GM04504 (cell line): ENCODE results near the gene TMEM108.

Source experiments
- DNase-seq: peaks from one replicate; pipeline ENCODE4 v3.0.0-alpha.2; 2012; ENCODE audit warnings: low read depth

Gene TMEM108

DNA sequence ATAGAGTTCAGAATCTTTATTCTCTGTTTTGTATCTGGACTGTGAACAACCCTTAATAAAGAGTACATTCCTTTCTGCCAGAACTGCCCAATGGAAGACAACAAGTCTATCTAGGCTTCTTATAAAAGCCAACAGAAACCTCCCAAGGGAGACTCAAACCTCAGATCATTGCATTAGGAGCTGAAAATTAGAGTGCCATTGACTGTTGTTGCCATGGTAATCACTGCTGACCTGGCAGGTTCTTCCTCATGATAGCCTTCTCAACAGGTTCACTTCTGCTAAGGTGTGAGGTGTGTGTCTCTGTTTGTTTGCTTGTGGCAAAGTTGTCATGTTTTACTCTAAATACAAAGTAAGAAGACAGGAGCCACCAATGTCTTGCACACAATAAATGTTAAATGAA, 79.2 kb downstream of the TMEM108 start:
- no peak for DNase-seq

DNA sequence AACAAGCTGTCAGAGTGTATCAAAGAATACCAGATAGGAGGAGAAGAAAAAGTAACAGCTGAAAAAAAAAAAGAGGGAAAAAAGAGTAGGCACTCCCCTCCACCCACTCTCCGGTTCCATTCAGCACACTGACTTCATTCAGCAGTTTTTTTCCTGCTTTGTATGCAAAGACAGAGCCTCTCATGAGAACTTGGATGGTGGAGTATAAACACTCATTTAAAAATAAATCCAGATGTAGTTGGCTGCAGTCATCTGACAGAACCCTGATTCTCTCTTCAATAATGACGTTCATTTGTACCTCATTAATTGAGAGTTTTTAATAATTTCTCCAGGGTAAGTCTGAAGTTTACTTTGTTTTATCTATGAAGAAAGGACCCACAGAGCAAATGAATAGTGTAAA, 81.0 kb downstream of the TMEM108 start:
- DNase-seq = no peak

DNA sequence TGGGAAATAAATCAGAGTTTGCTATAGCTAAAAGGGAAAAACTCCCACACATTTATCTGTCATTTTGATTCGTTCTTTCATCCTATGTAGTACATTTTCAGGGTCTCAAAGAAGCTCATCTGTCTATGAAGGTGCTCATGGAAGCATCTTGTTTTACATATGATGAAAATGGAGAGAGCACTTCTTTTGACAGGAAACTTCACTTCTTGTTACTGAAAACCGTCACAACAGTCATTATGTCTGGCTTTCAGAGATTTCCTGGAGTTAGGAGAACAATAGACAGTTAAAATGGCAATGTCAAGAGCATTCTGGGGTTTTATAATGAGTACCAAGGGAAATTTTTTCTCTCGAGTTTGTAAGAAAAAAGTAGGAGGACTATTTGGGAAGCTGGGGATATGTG, 83.3 kb downstream of the TMEM108 start:
- no peak for DNase-seq

DNA sequence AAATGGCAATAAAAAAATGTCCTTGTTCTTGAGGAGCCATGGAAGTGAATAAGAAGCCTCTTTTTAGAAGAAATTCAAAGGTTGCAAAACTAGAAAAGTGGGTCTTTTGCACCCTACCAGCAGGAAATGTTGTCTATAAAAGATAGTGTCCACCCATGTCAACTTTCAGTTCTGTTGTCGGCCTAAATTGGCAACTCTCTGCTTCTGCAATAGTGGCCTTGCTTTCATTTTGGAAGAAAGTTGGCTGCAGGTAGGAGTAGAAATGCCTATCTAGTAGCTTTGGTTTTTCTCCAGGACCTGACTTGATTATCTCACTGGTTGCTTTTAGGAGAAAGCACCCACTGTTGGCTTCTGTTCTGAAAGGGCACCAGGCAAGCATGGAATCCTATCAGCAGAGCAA, 85.4 kb downstream of the TMEM108 start:
- DNase-seq = no peak

DNA sequence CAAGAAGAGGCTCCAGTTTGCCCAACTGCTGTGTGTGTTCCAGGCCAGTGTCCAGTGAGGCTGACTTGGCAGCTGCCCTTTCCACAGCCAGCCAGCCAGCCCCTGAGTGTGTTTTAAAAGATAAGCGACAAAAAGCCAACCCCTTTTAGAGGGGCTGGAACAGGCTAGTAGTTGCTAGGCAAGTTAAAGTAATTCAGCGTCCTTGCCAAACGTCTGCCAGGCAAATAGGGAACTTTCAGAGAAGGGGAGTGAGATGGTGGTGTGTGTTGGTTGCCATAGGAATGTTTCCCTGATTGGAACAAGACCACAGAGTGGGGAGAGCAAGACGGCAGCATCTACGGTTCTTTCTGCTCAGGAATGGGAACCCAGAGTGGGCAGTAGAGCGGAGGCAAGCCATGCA, 86.3 kb downstream of the TMEM108 start:
- DNase-seq = no peak

DNA sequence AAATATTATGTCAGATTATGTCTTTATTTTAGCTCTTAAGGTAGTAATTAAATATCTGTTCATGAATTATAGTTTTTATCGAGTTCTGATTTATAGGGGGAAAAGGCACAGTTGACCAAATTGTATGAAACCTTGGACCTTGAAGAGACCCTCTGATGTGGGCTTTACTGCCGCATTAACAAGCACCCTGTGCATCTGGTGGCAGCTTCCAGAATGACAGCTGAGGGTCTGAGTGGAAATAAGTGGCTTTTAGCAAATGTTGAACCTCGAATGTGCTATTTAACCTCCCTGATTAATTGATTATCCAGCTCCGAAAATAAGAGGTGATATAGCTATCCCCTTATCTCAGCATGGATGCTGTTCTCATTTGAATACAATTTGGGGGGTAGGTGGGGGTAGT, 87.0 kb downstream of the TMEM108 start:
- DNase-seq = no peak

DNA sequence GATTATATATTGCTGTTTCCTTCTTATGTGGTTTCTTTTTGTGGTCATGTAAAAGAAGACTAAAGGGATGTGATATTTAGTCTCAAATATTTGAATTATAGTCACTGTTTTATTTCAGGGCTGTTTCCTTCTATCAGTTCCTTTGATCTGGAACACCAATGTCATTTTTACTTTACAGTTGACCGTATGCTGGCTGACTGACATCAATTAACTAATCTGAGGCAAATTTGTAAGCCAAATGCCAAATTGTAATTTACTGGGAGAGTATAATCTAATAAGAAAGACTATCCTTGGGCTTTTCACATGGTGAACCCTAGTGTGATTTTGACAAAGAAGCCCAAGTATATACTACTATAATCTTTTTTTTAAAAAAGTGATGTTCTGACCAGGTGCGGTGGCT, 87.6 kb downstream of the TMEM108 start:
- no peak for DNase-seq

DNA sequence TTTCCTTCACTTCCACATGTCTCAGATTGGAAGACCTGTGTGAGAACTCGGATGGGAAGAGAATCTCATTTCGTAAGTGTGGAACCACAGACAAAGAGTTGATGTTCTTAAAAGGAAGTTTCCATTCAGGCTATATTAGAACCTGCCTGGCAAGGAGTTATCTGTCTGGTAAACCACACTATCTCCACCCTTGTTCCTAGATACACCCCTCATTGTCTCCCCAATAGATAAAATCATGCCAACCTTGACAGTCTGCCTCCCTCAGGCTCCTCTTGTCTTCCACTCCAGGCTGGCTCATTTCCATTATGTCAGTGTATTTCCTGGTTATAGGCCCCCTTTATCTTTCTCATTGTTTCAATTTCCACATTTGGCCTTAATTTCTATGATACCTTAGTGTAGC, 89.2 kb downstream of the TMEM108 start:
- no peak for DNase-seq

DNA sequence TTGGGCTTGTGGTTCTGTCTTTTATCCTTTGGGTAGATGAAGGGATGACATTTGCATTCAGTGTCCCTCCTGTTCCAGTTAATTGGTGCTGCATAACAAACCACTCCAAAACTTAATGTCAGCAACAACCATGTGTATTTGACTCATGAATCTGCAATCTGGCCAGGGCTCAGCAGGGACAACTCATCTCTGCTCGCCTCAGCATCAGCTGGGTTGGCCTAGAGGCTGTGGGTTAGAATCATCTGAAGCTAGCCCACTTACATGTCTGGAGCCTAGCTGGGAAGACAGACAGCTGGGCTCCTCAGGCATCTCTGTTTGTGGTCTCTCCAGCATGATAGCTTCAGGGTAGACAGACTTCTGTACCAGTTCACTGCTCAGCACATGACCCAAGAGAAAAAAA, 92.0 kb downstream of the TMEM108 start:
- DNase-seq = no peak

DNA sequence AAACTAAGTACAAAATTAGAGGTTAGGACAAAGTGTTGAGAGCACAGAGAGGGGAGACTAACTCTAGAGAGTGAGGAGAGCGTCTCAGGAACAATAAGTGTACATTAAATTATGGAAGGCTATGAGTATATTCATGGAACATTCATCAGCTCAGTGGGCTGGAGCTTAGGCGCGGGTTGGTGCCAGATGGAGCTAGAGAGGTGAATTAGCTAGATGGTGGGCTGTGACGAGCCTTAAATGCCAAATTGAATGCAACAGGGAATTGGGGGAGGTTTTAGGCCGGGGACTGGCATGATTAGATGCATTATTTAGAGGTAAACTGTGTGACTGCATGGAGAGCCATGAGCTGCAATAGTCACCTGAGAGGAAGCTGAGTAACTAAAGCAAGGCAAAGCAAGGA, 97.1 kb downstream of the TMEM108 start:
- no peak for DNase-seq

DNA sequence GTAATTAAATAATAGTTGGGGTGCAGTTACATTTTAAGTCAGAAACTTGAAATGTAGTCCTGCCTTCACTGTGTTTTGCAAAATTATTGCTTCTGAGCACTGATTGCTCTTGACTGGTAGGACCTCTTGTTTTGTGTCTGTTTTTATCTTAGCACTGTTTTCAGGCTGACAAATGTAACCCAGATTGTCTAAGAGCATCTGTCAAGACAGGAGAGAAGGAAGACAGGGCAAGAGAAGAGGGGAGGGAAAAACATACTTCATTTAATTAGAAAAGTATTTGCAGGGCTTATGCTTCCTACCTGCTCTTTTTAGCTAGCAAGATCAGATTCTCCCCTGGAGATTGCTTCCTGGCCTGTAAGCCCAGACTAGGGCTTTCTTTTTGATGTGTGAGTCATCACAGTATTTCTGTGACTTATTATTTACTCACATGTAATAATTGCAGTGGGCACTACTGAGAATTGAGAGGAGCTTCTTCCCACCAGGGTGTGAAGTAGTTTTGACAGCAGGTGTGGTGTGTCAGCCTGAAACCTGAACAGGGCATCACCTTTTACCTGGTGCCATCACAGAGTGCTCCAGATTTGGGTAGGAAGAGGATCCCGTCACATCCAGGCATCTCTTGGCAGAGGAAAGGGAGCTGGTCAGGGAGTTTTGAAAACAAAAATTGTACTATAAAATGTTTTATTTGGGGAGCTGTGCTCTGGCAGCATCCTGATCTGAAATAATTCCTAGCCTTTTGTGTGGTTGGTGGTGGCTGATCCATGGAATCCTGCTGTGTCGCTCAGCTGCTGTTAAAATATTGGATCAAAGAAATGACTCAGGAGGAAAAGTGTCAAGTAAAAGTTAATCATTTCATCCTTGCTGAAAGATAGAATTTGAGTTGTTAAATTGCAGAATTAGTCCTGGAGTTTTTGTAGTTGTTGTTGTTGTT, 98.2 kb downstream of the TMEM108 start:
- no peak for DNase-seq

DNA sequence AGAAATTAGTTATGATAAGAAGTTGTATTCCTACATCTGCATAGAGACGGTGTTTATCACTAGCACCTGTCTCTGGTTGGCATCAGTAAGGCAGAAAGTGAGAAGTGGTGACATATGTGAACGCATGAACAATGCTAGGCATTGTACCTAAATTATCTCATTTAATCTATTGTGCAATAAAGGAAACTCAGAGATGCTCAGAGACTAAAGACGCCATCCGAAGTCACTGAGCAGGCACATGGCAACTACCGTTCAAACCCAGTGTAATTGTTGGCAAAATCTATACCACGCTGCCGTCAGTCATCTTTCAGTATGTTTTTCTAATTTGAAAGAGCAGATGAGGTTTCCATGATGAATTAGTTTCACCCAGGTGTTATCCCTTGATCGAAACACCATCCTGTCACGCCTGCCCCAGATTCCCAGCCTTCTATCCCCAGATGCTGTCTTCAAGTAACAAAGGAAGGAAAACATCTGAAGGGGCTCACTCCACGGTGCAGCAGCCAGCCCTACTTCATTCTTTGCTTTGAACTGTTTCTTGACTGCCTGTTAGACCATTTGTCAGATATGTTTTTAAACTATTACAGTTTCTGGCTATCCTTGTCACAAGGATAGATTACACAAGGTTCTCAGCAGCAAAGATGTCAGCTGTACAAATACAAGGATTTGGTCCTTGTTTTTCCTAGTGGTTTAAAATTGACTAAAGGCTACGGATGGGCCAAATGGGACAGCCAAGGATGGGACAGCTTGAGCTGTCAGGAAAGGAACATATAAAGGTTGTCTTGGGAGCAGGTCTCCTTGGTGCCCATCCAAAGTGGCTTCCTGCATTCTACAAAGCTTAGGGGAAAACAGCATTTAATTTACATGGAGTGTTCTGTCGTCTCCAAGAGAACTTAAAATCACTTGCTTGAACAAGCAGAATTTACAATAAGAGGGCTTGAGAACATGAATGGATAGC, 99.1 kb downstream of the TMEM108 start:
- no peak for DNase-seq

DNA sequence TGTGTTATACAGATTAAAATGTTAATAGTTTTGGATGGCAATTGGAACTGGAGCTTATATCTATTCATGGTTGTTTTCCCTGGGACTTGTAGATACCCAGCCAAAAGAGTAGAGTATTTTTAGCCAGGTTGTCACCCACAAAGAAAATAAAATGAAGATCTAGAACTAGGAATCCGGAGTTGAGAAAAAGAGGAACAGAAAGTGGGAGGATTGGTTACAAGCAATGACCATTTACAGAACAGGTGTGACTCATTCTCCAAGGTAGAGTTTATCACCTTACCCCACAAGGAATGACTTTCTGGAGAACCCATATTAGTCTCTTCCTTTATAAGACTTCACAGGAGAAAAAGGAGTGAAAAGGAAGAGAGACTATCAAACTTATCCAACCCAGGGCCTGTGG, 99.8 kb downstream of the TMEM108 start:
- DNase-seq = no peak

DNA sequence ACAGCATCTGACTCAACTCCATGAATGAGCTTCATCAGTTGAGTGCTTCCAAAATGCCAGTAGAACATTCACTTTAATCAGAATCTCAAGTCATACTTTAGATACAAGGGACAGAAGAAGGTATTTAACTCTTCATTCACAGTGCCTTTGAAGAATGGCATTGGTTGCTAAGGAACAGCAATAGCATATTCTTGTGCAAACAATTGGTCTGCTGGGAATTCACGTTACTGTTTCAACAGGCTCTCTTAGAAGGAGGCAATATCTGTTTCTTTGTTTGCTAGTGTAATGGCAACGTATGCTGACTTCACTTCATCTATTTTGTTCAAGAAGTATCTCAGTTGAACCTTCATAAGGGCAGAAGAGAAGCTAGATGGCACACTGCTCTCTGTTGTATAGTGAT, 113.9 kb downstream of the TMEM108 start:
- DNase-seq = no peak

DNA sequence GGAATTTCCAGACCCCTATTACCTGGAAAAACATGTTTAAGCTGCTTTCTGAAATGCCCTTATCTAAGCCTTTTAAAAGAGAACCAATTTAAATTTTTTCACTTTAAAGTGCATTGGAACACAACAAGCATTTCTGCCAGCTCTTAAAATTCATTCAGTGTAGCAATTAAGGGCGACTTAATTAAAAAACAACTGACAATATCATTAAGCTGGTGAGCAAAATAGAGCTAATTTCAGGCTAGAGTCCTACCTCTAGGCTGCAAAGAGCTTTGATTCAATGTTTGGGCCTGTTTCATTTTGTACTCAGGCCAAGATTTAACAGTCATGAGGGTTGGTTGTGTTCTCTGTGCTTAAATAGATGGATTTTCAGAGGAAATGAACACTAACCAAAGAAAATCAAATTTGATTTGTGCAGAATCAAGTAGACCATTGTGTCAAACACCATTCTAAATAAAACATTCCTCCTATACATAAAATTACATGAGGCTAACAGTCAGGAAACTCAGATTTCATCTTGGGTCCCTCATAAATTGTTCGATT, 114.6 kb downstream of the TMEM108 start:
- no peak for DNase-seq

DNA sequence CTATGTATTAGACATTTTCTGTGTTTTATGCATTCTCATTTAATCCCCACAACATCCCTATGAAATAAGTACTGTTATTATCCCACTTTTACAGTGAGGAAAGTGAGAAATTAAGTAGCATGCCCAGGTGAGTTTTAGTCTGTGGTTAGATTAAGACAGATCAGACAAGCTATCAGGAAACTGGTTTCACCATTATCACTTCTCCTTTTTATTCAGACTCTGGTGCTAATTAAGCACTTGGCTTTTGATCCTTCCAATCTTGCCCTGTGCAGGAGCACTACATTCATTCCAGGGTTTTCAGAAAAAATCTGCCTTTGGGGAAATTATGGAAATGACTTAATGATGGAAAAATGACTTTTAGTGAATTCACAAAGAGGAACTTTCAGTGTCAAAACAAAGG, 115.2 kb downstream of the TMEM108 start:
- no peak for DNase-seq

DNA sequence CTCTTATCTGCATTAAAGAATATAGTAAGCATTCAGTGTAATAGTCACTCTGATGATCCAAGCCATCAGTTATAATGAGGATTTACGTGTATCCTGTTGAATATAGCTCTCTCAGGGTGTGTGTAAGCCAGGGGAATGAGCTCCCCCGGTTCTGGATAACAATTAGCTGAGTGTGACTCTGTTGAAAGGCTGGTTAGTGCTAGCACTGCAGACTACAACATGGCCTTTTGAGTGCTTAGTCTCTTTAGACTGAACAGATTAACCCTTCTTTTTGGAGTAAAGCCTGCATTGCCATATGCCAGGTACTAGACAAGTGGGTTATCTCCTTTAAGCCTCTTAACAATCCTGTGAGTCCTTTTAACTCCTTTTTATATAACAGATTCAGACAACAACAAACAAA, 119.5 kb downstream of the TMEM108 start:
- DNase-seq = no peak

DNA sequence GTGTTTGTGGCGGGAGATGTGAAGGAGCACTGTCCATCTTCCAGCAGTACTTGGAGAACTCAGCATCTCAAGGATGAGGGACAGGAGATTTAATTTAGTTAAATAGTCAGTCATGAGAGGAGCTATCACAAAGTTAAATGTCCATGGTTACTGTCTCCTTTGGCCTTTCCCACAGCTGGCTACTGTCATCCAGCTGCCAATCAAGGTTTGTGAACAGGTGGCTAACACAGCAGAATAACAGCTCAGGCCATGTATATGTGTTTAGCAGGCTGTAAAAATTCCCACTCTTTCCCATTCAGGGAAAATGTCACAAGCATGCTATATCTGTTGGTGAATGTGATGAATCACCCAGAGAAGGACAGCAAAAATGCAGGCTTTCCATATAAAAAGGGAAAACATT, 120.5 kb downstream of the TMEM108 start:
- no peak for DNase-seq

DNA sequence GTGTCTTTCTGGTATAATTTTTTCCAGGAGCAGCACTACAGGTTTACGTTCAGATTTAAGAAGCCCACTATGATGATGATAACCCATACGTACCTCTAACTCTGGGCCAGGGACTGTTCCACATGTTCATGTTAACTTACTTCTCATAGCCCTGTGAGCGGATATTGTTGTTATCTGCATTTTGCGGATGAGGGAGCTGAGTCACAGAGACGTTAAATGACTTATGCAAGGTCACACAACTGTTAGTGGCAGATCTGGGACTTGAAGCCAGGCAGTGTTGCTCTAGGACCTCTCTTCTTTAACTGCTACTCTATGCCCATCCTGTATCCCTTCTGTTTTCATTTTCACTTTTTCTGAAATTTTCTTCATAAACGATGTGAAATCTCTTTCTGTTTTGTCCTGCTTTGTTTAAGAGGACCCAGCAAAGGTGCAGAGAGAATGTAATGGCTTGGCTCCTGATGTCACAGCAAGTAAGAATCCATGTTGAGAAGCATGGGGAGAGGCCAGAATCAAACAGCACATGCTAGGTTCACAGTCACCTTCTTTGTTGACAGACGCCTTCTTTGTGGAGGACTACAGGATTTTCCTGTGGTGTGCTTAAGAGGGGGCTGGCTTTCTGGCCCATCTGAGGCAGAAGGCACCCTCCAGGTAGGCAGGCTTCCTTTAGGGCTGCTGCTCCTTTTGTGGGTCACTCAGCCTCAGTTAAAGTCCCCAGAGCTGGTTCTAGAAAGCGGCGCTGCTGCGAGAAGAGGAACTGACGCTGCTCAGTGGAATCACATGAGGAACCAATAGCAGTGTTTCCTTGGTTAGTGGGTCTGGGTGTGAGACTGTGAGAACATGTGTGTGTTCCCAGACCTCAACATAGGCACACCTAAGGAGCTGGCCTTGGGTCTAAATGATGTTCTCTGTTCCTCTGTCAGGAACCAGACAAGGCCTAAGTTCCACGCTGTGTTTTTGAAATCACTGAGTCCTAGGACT, 121.6 kb downstream of the TMEM108 start:
- no peak for DNase-seq

DNA sequence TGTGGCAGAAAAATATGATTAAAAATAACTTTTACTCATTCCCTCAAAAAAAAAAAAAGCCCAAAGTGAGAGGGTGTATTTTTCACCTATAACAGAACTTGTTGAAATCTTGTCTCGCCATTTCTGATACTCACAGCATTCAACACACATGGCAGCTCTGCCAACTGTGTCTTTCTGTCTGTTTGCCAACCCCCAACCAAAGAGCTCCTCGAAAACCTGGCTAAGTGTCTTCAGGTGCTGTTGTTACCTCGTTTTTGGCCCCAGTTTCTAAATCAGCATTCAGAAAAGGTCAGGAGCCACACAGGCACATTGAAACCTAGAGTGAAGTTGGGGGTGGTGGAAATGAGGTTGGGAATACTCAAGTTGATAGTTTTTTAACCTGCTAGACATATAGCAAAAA, 123.5 kb downstream of the TMEM108 start:
- DNase-seq = no peak

DNA sequence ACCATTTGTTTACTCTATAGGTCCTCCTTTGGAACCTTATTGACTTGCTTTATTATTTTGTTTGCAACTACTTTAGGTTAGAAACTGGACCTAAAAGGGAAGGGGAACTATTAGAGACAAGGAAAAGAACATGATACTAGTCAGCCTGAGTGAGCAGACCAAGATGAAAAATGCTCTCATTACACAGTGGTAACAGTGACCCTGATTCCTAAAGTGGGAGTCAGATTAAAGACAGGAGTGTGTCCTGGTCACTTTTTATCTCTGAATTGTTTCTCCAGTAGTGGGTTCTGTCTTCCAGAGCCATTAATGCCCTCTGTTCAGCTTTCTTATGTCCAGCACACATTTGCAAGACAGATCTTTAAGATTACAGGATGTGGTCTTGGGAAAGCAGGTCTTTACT, 124.1 kb downstream of the TMEM108 start:
- DNase-seq = no peak
